ENCODE measurements around the gene ATF7IP2.

- TF ChIP-seq CTCF (conservative IDR thresholded peaks at IDR 0.05; ENCODE audit: low read length) = no peak
- no peak for TF ChIP-seq EZH2phosphoT487 (IDR thresholded peaks at IDR 0.05; ENCODE audit: borderline replicate concordance)
These were observed 9.6 kb upstream of the ATF7IP2 start for GRCh38 chr16:10376229-10376628.

Data from Loucy (cell line).